ENCODE data around the gene MBIP.

GRCh38 chr14:36293824-36294223, 26.6 kb downstream of the MBIP start:
- no peak for TF ChIP-seq SUZ12 (IDR thresholded peaks at IDR 0.05; ENCODE audit: extremely low read depth, insufficient read depth, insufficient read length)
- no peak for TF ChIP-seq YY1 (IDR thresholded peaks at IDR 0.05; ENCODE audit: insufficient read depth, insufficient read length)
- no peak for TF ChIP-seq ZNF274 (IDR thresholded peaks at IDR 0.05; ENCODE audit: low read depth, low read length)

Data from NT2/D1 (cell line).